ENCODE measurements around the gene WDR7.

- TF ChIP-seq CTCF (IDR thresholded peaks at IDR 0.05; ENCODE audit: low read depth, low read length) (peak; percentile 99), EZH2phosphoT487 (IDR thresholded peaks at IDR 0.05; ENCODE audit: low read depth) (no peak)
Measured at GRCh38 chr18:56789004-56789888, 138.1 kb downstream of the WDR7 start.

All from OCI-LY3 (cell line).